Neural cell (in vitro differentiated cells): ENCODE measurements around the gene RAI14. TPM values are rescaled to one million over a fixed set of nuclear protein-coding genes. Genes with fewer than 3 reads are reported as not detected.

Experiments used
- H2AFZ ChIP-seq: fragments of 200-600, 300-800 bp; sonication (generic), shearing (Covaris generic); 2 replicates; pipeline ENCODE4 v1.6.0; 2014; ENCODE audit warnings: low read depth, mild to moderate bottlenecking, antibody characterized with exemption, low read length, moderate library complexity
- H3F3A ChIP-seq: fragments of 200-600 bp; shearing (Covaris generic); 2 replicates; pipeline ENCODE4 v1.6.1; 2016; ENCODE audit warnings: mild to moderate bottlenecking, moderate library complexity, mixed read lengths, antibody characterized with exemption, low read length; ENCODE audit not compliant: insufficient read depth, poor library complexity, severe bottlenecking
- H3K27ac ChIP-seq: fragments of 200-600, 300-800 bp; sonication (generic), shearing (Covaris generic); 2 replicates; pipeline ENCODE4 v1.5.1; 2014; ENCODE audit warnings: mild to moderate bottlenecking, low read length, moderate library complexity
- H3K27me3 ChIP-seq: fragments of 300-800, 200-600 bp; sonication (generic), shearing (Covaris generic); 2 replicates; pipeline ENCODE4 v1.6.0; 2014; ENCODE audit warnings: mild to moderate bottlenecking, low read depth, low read length, moderate library complexity; ENCODE audit not compliant: insufficient read depth
- H3K36me3 ChIP-seq: fragments of 300-800, 200-600 bp; sonication (generic), shearing (Covaris generic); 2 replicates; pipeline ENCODE4 v1.5.1; 2014; ENCODE audit warnings: mild to moderate bottlenecking, antibody characterized with exemption, low read length, moderate library complexity; ENCODE audit not compliant: insufficient read depth
- H3K4me2 ChIP-seq: fragments of 300-800, 200-600 bp; sonication (generic), shearing (Covaris generic); 2 replicates; pipeline ENCODE4 v1.6.0; 2014; ENCODE audit warnings: mild to moderate bottlenecking, low read length
- H3K4me3 ChIP-seq: fragments of 300-800, 200-600 bp; sonication (generic), shearing (Covaris generic); 2 replicates; pipeline ENCODE4 v1.5.1; 2014; ENCODE audit warnings: mild to moderate bottlenecking, low read length, moderate library complexity
- H3K79me2 ChIP-seq: fragments of 200-600 bp; shearing (Covaris generic); replicated peaks from 2 replicates; pipeline ENCODE4 v1.6.0; 2014; ENCODE audit warnings: mild to moderate bottlenecking, low read length, moderate library complexity; ENCODE audit not compliant: insufficient read depth
- H3K9ac ChIP-seq: fragments of 300-800, 200-600 bp; sonication (generic), shearing (Covaris generic); 2 replicates; pipeline ENCODE4 v1.6.1; 2016; ENCODE audit warnings: mild to moderate bottlenecking, low read length, mixed read lengths
- H3K9me2 ChIP-seq: fragments of 200-600 bp; shearing (Covaris generic); 2 replicates; pipeline ENCODE4 v1.6.1; 2016; ENCODE audit warnings: mild to moderate bottlenecking, low read length, mixed read lengths; ENCODE audit not compliant: insufficient read depth
- H3K9me3 ChIP-seq: fragments of 200-600, 300-800 bp; sonication (generic), shearing (Covaris generic); 2 replicates; pipeline ENCODE4 v1.6.1; 2016; ENCODE audit warnings: mild to moderate bottlenecking, mixed run types, low read length, moderate library complexity, mixed read lengths
- H4K20me1 ChIP-seq: fragments of 200-600 bp; shearing (Covaris generic); 2 replicates; pipeline ENCODE4 v1.6.1; 2016; ENCODE audit warnings: mild to moderate bottlenecking, mixed run types; ENCODE audit not compliant: insufficient read depth
- EP300 ChIP-seq: fragments of 450-650 bp; conservative IDR thresholded peaks from 2 replicates; pipeline ENCODE4 v1.6.1; 2014; ENCODE audit warnings: antibody characterized with exemption, mild to moderate bottlenecking, moderate library complexity; ENCODE audit not compliant: poor library complexity, severe bottlenecking
- EZH2 ChIP-seq: fragments of 200-600, 300-800 bp; shearing (Covaris generic), sonication (generic); IDR thresholded peaks from 2 replicates; pipeline ENCODE4 v1.6.1; 2014; ENCODE audit warnings: antibody characterized with exemption, low read length, borderline replicate concordance, mild to moderate bottlenecking; ENCODE audit not compliant: insufficient read depth, poor library complexity, severe bottlenecking
- MXI1 ChIP-seq: fragments of 450-650 bp; conservative IDR thresholded peaks from 2 replicates; pipeline ENCODE4 v1.6.1; 2014; ENCODE audit warnings: antibody characterized with exemption, mild to moderate bottlenecking; ENCODE audit not compliant: poor library complexity, severe bottlenecking
- POLR2AphosphoS5 ChIP-seq: IDR thresholded peaks from 2 replicates; pipeline ENCODE4 v1.6.1; 2012
- RAD21 ChIP-seq: fragments of 450-650 bp; conservative IDR thresholded peaks from 2 replicates; pipeline ENCODE4 v1.6.1; 2014; ENCODE audit warnings: antibody characterized with exemption, mild to moderate bottlenecking, moderate library complexity
- SMC3 ChIP-seq: fragments of 450-650 bp; conservative IDR thresholded peaks from 2 replicates; pipeline ENCODE4 v1.6.1; 2014; ENCODE audit warnings: antibody characterized with exemption, mild to moderate bottlenecking, moderate library complexity; ENCODE audit not compliant: poor library complexity
- TAF1 ChIP-seq: IDR thresholded peaks from 2 replicates; pipeline ENCODE4 v1.6.1; 2012; ENCODE audit warnings: low read depth
- polyA plus RNA-seq: library from polyadenylated mRNA; depleted of rRNA; stranded (reverse); fragments of >200 nt; gene quantifications from 2 replicates; pipeline ENCODE4 v1.2.3, GENCODE V29; 2014
- TF ChIP-seq, protein P1 (sequence below): IDR thresholded peaks from 2 replicates; pipeline ENCODE4 v1.6.1; 2012; ENCODE audit warnings: borderline replicate concordance
- TF ChIP-seq, protein P2 (sequence below): fragments of 450-650 bp; IDR thresholded peaks from 2 replicates; pipeline ENCODE4 v1.5.1; 2014; ENCODE audit warnings: antibody characterized with exemption, mild to moderate bottlenecking, moderate library complexity; ENCODE audit not compliant: poor library complexity, severe bottlenecking

The RAI14 gene
- polyA plus RNA-seq, 1 donor from 2014 or later = 7.8 TPM

DNA sequence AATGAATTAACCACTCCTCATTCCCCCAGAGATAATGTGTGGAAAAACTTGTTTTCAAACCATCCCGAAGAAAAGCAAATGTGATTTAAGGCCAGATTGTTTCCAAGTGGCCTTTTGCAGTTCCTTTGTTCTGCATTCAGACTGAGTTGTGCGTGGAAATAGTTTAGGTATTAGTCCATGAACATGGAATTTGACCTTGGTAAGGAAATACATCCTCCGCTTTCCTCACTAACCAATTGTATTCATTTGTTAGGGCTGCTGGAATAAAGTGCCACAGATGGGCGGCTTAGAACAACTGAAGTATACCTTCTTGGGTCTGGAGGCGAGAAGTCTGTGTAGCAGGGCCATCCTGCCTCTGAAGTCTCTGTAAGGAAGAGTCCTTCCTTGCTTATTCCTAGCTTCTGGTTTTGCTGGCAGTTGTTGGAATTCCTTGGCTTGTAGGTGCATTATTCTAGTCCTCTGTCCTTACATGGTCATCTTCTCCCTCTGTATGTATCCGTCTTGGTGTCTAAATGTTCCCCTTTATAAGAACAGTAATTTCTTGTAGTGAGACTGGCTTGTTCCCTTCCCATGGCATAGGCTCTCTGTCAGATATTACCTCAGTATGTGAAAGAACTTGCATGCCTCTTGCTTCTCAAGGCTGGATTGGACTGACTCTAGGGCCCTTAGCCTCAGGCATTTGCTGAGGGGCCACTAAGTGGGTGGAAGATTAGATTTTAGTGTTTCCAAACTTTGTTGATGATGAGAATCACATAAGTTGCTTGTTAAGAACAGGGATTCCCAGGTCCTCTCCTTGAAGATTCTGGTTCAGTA lies 53.9 kb downstream of the RAI14 start:
- Histone ChIP-seq H3K27me3 (no peaks in the 10 kb centered on the region), H3K79me2 (no peaks in the 10 kb centered on the region), H3K27ac (no peak overlapping the region), H3K4me2 (no peak overlapping the region), H2AFZ (no peak overlapping the region), H3K9me2 (no peaks in the 10 kb centered on the region), H4K20me1 (no peaks in the 10 kb centered on the region), H3K4me3 (no peak overlapping the region), H3K9ac (no peak overlapping the region), H3F3A (no peaks in the 10 kb centered on the region), H3K9me3 (no peaks in the 10 kb centered on the region), H3K36me3 (no peaks in the 10 kb centered on the region)
- TF ChIP-seq RAD21 (no peak), POLR2AphosphoS5 (no peak), SMC3 (no peak), MXI1 (no peak), EZH2 (no peak), EP300 (no peak), TAF1 (no peak)
- TF ChIP-seq, protein P1, sequence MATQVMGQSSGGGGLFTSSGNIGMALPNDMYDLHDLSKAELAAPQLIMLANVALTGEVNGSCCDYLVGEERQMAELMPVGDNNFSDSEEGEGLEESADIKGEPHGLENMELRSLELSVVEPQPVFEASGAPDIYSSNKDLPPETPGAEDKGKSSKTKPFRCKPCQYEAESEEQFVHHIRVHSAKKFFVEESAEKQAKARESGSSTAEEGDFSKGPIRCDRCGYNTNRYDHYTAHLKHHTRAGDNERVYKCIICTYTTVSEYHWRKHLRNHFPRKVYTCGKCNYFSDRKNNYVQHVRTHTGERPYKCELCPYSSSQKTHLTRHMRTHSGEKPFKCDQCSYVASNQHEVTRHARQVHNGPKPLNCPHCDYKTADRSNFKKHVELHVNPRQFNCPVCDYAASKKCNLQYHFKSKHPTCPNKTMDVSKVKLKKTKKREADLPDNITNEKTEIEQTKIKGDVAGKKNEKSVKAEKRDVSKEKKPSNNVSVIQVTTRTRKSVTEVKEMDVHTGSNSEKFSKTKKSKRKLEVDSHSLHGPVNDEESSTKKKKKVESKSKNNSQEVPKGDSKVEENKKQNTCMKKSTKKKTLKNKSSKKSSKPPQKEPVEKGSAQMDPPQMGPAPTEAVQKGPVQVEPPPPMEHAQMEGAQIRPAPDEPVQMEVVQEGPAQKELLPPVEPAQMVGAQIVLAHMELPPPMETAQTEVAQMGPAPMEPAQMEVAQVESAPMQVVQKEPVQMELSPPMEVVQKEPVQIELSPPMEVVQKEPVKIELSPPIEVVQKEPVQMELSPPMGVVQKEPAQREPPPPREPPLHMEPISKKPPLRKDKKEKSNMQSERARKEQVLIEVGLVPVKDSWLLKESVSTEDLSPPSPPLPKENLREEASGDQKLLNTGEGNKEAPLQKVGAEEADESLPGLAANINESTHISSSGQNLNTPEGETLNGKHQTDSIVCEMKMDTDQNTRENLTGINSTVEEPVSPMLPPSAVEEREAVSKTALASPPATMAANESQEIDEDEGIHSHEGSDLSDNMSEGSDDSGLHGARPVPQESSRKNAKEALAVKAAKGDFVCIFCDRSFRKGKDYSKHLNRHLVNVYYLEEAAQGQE = no peak
- TF ChIP-seq, protein P2, sequence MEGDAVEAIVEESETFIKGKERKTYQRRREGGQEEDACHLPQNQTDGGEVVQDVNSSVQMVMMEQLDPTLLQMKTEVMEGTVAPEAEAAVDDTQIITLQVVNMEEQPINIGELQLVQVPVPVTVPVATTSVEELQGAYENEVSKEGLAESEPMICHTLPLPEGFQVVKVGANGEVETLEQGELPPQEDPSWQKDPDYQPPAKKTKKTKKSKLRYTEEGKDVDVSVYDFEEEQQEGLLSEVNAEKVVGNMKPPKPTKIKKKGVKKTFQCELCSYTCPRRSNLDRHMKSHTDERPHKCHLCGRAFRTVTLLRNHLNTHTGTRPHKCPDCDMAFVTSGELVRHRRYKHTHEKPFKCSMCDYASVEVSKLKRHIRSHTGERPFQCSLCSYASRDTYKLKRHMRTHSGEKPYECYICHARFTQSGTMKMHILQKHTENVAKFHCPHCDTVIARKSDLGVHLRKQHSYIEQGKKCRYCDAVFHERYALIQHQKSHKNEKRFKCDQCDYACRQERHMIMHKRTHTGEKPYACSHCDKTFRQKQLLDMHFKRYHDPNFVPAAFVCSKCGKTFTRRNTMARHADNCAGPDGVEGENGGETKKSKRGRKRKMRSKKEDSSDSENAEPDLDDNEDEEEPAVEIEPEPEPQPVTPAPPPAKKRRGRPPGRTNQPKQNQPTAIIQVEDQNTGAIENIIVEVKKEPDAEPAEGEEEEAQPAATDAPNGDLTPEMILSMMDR = no peak

DNA sequence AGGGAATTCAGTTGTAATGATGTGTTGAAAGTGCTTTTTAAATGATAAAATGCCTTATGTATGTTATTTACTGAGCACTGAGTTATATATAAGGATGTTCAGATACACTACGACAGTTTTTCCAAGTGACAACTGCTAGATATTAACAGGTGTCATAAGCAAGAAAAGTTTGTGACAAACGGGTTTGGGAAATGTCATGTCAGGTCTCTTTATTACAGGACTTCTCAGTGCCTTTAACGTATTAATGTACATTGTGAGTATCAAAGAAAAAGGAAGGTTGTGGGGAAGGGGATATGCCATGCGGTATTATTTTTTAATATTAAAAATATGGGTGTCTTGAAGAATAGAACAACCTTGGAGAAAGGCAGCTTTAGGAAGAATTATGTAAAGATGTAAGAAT lies 56.4 kb downstream of the RAI14 start:
- Histone ChIP-seq H4K20me1 (no peaks in the 10 kb centered on the region), H3K27me3 (no peaks in the 10 kb centered on the region), H3K4me2 (no peak overlapping the region), H3K36me3 (no peaks in the 10 kb centered on the region), H3K79me2 (no peaks in the 10 kb centered on the region), H3K9me2 (no peaks in the 10 kb centered on the region), H3F3A (no peaks in the 10 kb centered on the region), H3K4me3 (no peak overlapping the region), H2AFZ (no peak overlapping the region), H3K9me3 (no peaks in the 10 kb centered on the region), H3K27ac (no peak overlapping the region), H3K9ac (no peak overlapping the region)
- TF ChIP-seq, protein P1 = no peak
- TF ChIP-seq TAF1 (no peak), POLR2AphosphoS5 (no peak), MXI1 (no peak), SMC3 (no peak), RAD21 (no peak), EZH2 (no peak), EP300 (no peak)
- TF ChIP-seq, protein P2 = no peak
